Adipocyte (in vitro differentiated cells): Measurements from ENCODE around the gene FBXL7.
"Not testable (repeated sequence)": the region's sequence is repeated elsewhere in the genome, so short reads cannot be mapped to it uniquely, and the experiment has no call there.

ENCODE experiments used
- DNase-seq: peaks from one replicate; pipeline ENCODE4 v3.0.0-alpha.2; 2015; ENCODE audit warnings: low read depth
- H3K27me3 ChIP-seq: replicated peaks from 2 replicates; pipeline ENCODE4 v1.7.0; 2013; ENCODE audit warnings: mild to moderate bottlenecking, low read length, moderate library complexity; ENCODE audit not compliant: control insufficient read depth, insufficient read depth
- H3K36me3 ChIP-seq: 2 replicates; pipeline ENCODE4 v1.7.0; 2013; ENCODE audit warnings: low read length, mild to moderate bottlenecking, moderate library complexity; ENCODE audit not compliant: control insufficient read depth, insufficient read depth, severe bottlenecking
- H3K4me1 ChIP-seq: 2 replicates; pipeline ENCODE4 v1.7.0; 2013; ENCODE audit warnings: mild to moderate bottlenecking, low read length, moderate library complexity; ENCODE audit not compliant: control insufficient read depth, insufficient read depth
- H3K4me3 ChIP-seq: 2 replicates; pipeline ENCODE4 v1.7.0; 2013; ENCODE audit warnings: mild to moderate bottlenecking, low read length, moderate library complexity
- H3K9ac ChIP-seq: 2 replicates; pipeline ENCODE4 v1.7.0; 2013; ENCODE audit warnings: mild to moderate bottlenecking, low read length, moderate library complexity
- H3K9me3 ChIP-seq: 2 replicates; pipeline ENCODE4 v1.7.0; 2013; ENCODE audit warnings: mild to moderate bottlenecking, low read length, moderate library complexity; ENCODE audit not compliant: control insufficient read depth

The FBXL7 gene

GRCh38 chr5:15850939-15851341 lies 351.0 kb downstream of the FBXL7 start:
- H3K36me3 ChIP-seq = no peaks in the 10 kb centered on the region
- peaks cover 4% of the 10 kb centered on the region for H3K4me1 ChIP-seq
- no peak for DNase-seq
- H3K4me3 ChIP-seq = no peak overlapping the region
- H3K9ac ChIP-seq = no peak overlapping the region
- no peaks in the 10 kb centered on the region for H3K9me3 ChIP-seq
- H3K27me3 ChIP-seq = no peaks in the 10 kb centered on the region

- no peak overlapping the region for H3K4me3 ChIP-seq
- H3K4me1 ChIP-seq = peaks cover 4% of the 10 kb centered on the region
- H3K9ac ChIP-seq = no peak overlapping the region
- no peaks in the 10 kb centered on the region for H3K9me3 ChIP-seq
- H3K27me3 ChIP-seq = no peaks in the 10 kb centered on the region
- DNase-seq = no peak
- no peaks in the 10 kb centered on the region for H3K36me3 ChIP-seq
Observed at GRCh38 chr5:15852217-15852616, 352.2 kb downstream of the FBXL7 start.

GRCh38 chr5:15852949-15853348 lies 353.0 kb downstream of the FBXL7 start:
- peaks cover 4% of the 10 kb centered on the region for H3K4me1 ChIP-seq
- H3K9me3 ChIP-seq = no peaks in the 10 kb centered on the region
- H3K36me3 ChIP-seq = no peaks in the 10 kb centered on the region
- H3K4me3 ChIP-seq = no peak overlapping the region
- H3K27me3 ChIP-seq = no peaks in the 10 kb centered on the region
- no peak overlapping the region for H3K9ac ChIP-seq
- DNase-seq = no peak

- Histone ChIP-seq H3K36me3 (no peaks in the 10 kb centered on the region), H3K9ac (no peak overlapping the region), H3K27me3 (no peaks in the 10 kb centered on the region), H3K4me1 (no peaks in the 10 kb centered on the region), H3K9me3 (no peaks in the 10 kb centered on the region), H3K4me3 (no peak overlapping the region)
- no peak for DNase-seq
Observed at GRCh38 chr5:15858326-15858725, 358.3 kb downstream of the FBXL7 start.

GRCh38 chr5:15864536-15865215 lies 364.7 kb downstream of the FBXL7 start:
- no peaks in the 10 kb centered on the region for H3K9me3 ChIP-seq
- no peaks in the 10 kb centered on the region for H3K27me3 ChIP-seq
- H3K4me1 ChIP-seq = no peaks in the 10 kb centered on the region
- no peak overlapping the region for H3K9ac ChIP-seq
- H3K4me3 ChIP-seq = no peak overlapping the region
- DNase-seq = no peak
- H3K36me3 ChIP-seq = no peaks in the 10 kb centered on the region

- H3K4me3 ChIP-seq, H3K4me1 ChIP-seq, H3K36me3 ChIP-seq, H3K9me3 ChIP-seq, H3K9ac ChIP-seq, H3K27me3 ChIP-seq, DNase-seq: not testable (repeated sequence)
Observed at GRCh38 chr5:15872259-15872658, 372.3 kb downstream of the FBXL7 start.

GRCh38 chr5:15877914-15878313 lies 377.9 kb downstream of the FBXL7 start:
- Histone ChIP-seq H3K36me3 (no peaks in the 10 kb centered on the region), H3K9me3 (no peaks in the 10 kb centered on the region), H3K4me1 (no peaks in the 10 kb centered on the region), H3K4me3 (no peak overlapping the region), H3K9ac (no peak overlapping the region), H3K27me3 (no peaks in the 10 kb centered on the region)
- DNase-seq = no peak

GRCh38 chr5:15880201-15880600 lies 380.2 kb downstream of the FBXL7 start:
- no peak overlapping the region for H3K4me3 ChIP-seq
- H3K36me3 ChIP-seq = no peaks in the 10 kb centered on the region
- DNase-seq = no peak
- no peaks in the 10 kb centered on the region for H3K27me3 ChIP-seq
- no peak overlapping the region for H3K9ac ChIP-seq
- no peaks in the 10 kb centered on the region for H3K4me1 ChIP-seq
- no peaks in the 10 kb centered on the region for H3K9me3 ChIP-seq

GRCh38 chr5:15885156-15885555 lies 385.2 kb downstream of the FBXL7 start:
- no peaks in the 10 kb centered on the region for H3K27me3 ChIP-seq
- no peak overlapping the region for H3K4me3 ChIP-seq
- no peaks in the 10 kb centered on the region for H3K36me3 ChIP-seq
- H3K9me3 ChIP-seq = no peaks in the 10 kb centered on the region
- no peaks in the 10 kb centered on the region for H3K4me1 ChIP-seq
- no peak for DNase-seq
- no peak overlapping the region for H3K9ac ChIP-seq

- Histone ChIP-seq H3K9me3 (no peaks in the 10 kb centered on the region), H3K36me3 (no peaks in the 10 kb centered on the region), H3K4me1 (no peaks in the 10 kb centered on the region), H3K9ac (no peak overlapping the region), H3K27me3 (no peaks in the 10 kb centered on the region), H3K4me3 (no peak overlapping the region)
- no peak for DNase-seq
Observed at GRCh38 chr5:15886156-15886555, 386.2 kb downstream of the FBXL7 start.

GRCh38 chr5:15887093-15887492 lies 387.1 kb downstream of the FBXL7 start:
- H3K9ac ChIP-seq = no peak overlapping the region
- no peak for DNase-seq
- H3K9me3 ChIP-seq = no peaks in the 10 kb centered on the region
- no peaks in the 10 kb centered on the region for H3K4me1 ChIP-seq
- no peaks in the 10 kb centered on the region for H3K27me3 ChIP-seq
- H3K36me3 ChIP-seq = no peaks in the 10 kb centered on the region
- H3K4me3 ChIP-seq = no peak overlapping the region

- H3K27me3 ChIP-seq = no peaks in the 10 kb centered on the region
- no peaks in the 10 kb centered on the region for H3K4me1 ChIP-seq
- no peaks in the 10 kb centered on the region for H3K9me3 ChIP-seq
- H3K36me3 ChIP-seq = no peaks in the 10 kb centered on the region
- H3K4me3 ChIP-seq = no peak overlapping the region
- no peak overlapping the region for H3K9ac ChIP-seq
- DNase-seq = no peak
Observed at GRCh38 chr5:15889001-15889400, 389.0 kb downstream of the FBXL7 start.
